CD4-positive, CD25-positive, alpha-beta regulatory T cell (primary cell): ENCODE results near the gene MINDY1. TPM values are rescaled to one million over a fixed set of nuclear protein-coding genes. Genes with fewer than 3 reads are reported as not detected.

ENCODE experiments used
- ATAC-seq, 2 donors: fragments of 150-1000 bp; cut with Tn5 transposase; one replicate each; pipeline ENCODE4 v1.10.0; 2021; ENCODE audit warnings: low read depth in 2 of 2, moderate number of reproducible peaks in 2 of 2, moderate library complexity in 1 of 2
- DNase-seq, 3 donors: peaks; one replicate each; pipeline versions ENCODE4 v3.0.0 to v3.0.0-alpha.2; 2012 to 2022; ENCODE audit warnings: mixed read lengths in 1 of 3
- H3K27ac ChIP-seq: one replicate; pipeline ENCODE4 v1.7.0; 2013; ENCODE audit warnings: mild to moderate bottlenecking, low read length; ENCODE audit not compliant: insufficient read depth, poor library complexity, severe bottlenecking
- H3K27me3 ChIP-seq: one replicate; pipeline ENCODE4 v1.7.0; 2013; ENCODE audit warnings: low read length; ENCODE audit not compliant: control insufficient read depth, insufficient read depth
- H3K36me3 ChIP-seq: one replicate; pipeline ENCODE4 v1.7.0; 2013; ENCODE audit warnings: mild to moderate bottlenecking, low read length, moderate library complexity; ENCODE audit not compliant: control insufficient read depth, insufficient read depth
- H3K4me1 ChIP-seq: 2 replicates; pipeline ENCODE4 v1.7.0; 2013; ENCODE audit warnings: mild to moderate bottlenecking, low read length; ENCODE audit not compliant: insufficient read depth, control insufficient read depth, poor library complexity, severe bottlenecking
- H3K4me3 ChIP-seq: one replicate; pipeline ENCODE4 v1.7.0; 2013; ENCODE audit warnings: low read depth, mild to moderate bottlenecking, low read length, moderate library complexity
- H3K9me3 ChIP-seq, 2 experiments: 1 replicate in 1 of 2; 2 replicates in 1 of 2; pipeline ENCODE4 v1.7.0; 2013; ENCODE audit warnings: low read length in 2 of 2, mild to moderate bottlenecking in 1 of 2, moderate library complexity in 1 of 2; ENCODE audit not compliant: control insufficient read depth in 2 of 2
- H3K27ac Mint-ChIP-seq, 3 donors: one replicate each; pipeline ENCODE4 v1.8.0; 2020 to 2022; ENCODE audit warnings: mild to moderate bottlenecking in 3 of 3, mixed read lengths in 3 of 3, moderate library complexity in 2 of 3
- H3K27me3 Mint-ChIP-seq: one replicate; pipeline ENCODE4 v1.8.0; 2022; ENCODE audit warnings: mild to moderate bottlenecking, mixed read lengths
- H3K36me3 Mint-ChIP-seq: one replicate; pipeline ENCODE4 v1.8.0; 2020; ENCODE audit warnings: mixed read lengths
- H3K4me1 Mint-ChIP-seq, 4 donors: one replicate each; pipeline ENCODE4 v1.8.0; 2020 to 2022; ENCODE audit warnings: mixed read lengths in 4 of 4, mild to moderate bottlenecking in 1 of 4
- H3K4me3 Mint-ChIP-seq, 4 donors: one replicate each; pipeline ENCODE4 v1.8.0; 2020 to 2022; ENCODE audit warnings: mild to moderate bottlenecking in 4 of 4, mixed read lengths in 4 of 4, moderate library complexity in 3 of 4
- H3K9me3 Mint-ChIP-seq, 7 donors: one replicate each; pipeline ENCODE4 v1.8.0; 2020 to 2022; ENCODE audit warnings: mixed read lengths in 7 of 7, mild to moderate bottlenecking in 3 of 7, moderate library complexity in 2 of 7
- polyA plus RNA-seq, 4 donors: library from polyadenylated mRNA; unstranded; fragments of 300-500 nt; fragmentation: Illumina TruSeq; gene quantifications; one replicate each; pipeline ENCODE4 v1.2.3, GENCODE V29; 2021
- total RNA-seq: library from RNA; stranded (reverse); gene quantifications from one replicate; pipeline ENCODE4 v1.2.3, GENCODE V29; 2022

The MINDY1 gene
- total and polyA plus RNA-seq, 5 donors from 2014 or later: 3.0 to 12.9 (median 5.4) TPM

DNA sequence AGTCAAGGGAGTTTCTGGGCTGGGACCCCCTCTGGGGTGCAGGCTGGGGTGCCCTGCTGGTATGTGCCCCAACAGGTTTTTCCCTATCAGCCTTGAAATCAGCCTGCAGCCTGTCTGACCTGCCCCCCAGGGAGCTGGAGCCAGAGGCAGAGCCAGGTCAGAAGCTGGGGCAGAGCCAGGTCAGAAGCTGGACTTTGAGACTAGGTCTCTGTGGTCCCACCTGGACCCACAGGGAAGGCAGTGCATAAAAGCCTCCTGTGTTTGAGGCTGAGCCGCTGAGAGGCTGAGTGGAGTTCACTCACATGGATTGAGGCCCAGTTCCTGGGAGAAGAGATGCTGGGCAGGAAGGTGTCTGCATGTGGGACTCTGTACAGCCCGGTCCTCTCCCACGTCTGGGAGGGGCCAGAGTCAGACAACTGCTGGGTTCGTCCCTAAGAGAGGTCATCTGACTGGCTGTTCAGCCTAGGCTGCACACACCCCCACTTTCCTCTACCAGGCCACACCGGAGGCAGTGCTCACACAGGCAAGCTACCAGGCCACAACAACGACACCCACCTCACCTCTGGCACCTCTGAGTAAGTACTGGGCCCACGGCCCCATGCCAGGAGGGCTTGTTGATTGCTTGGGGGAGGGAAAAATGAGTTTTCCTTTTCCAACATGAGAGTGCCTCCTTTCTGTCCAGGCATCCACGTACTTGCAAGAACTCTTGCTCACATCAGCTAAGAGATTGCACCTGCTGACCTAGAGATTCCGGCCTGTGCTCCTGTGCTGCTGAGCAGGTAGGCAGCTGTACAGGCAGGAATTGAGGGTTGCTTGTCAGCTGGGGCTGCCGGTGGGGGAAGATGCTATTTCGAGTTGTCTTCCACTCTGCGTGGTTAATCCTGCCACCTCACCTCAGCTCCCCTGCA is 24.6 kb downstream of the MINDY1 start, which contains the start of gene ANXA9:
TSS of gene ANXA9 (plus strand) at position 488 of the 908 bp plus-strand sequence. CDS start 814 bp downstream, outside the sequence.
- Mint-ChIP-seq H3K4me3 (no peak within 1 kb of the TSS), H3K27ac (no peak within 1 kb of the TSS), H3K9me3 (no peaks in the 10 kb centered on the region), H3K4me1 (peaks cover 10 to 27% (median 16%) of the 10 kb centered on the region in 4 donors), H3K36me3 (no peaks in the 10 kb centered on the region), H3K27me3 (peaks cover 11% of the 10 kb centered on the region)
- Histone ChIP-seq H3K9me3 (no peaks in the 10 kb centered on the region), H3K36me3 (no peaks in the 10 kb centered on the region), H3K4me3 (no peak within 1 kb of the TSS), H3K27ac (no peak within 1 kb of the TSS), H3K4me1 (peaks cover 15% of the 10 kb centered on the region), H3K27me3 (no peaks in the 10 kb centered on the region)
- DNase-seq: no peak
- ATAC-seq: no peak

DNA sequence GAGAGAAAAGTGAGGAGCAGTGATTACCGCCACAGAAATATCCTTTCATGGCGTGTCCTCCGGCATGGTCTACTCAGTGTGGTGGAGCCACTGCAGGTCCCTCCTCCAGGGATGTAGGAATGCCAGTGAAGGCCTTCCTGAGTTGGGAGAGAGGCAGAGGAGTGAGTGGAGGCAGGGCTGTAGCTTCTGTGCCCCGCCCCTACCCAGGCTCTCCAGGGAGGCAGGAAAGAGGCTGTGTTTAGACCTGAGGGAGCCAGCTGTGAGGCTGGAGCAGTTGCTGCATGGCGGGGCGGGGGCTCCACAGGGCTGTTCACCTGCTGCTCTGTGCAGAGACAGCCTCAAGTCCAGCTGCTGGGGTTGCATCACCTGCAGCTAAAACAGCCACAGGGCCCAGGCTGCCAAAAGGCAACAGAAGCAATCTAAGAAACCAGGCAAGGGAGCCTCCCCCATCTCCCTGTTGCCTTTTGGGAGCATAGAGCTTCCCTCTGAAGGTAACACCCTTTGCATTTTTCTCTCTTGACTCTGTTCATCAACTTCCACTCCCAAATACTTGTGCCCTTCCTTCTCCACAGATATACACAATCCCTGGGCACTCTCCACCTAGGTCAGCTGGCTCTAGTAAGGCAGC is 25.4 kb downstream of the MINDY1 start:
- H3K27me3 ChIP-seq: no peaks in the 10 kb centered on the region
- DNase-seq: no peak
- H3K36me3 ChIP-seq: no peaks in the 10 kb centered on the region
- Mint-ChIP-seq H3K4me1 (peaks cover 17 to 35% (median 24%) of the 10 kb centered on the region in 4 donors), H3K27me3 (peaks cover 11% of the 10 kb centered on the region), H3K9me3 (no peaks in the 10 kb centered on the region), H3K36me3 (no peaks in the 10 kb centered on the region), H3K4me3 (no peak overlapping the region), H3K27ac (no peak overlapping the region)
- H3K4me3 ChIP-seq: no peak overlapping the region
- no peak for ATAC-seq
- H3K27ac ChIP-seq: no peak overlapping the region
- peaks cover 23% of the 10 kb centered on the region for H3K4me1 ChIP-seq
- H3K9me3 ChIP-seq: no peaks in the 10 kb centered on the region

DNA sequence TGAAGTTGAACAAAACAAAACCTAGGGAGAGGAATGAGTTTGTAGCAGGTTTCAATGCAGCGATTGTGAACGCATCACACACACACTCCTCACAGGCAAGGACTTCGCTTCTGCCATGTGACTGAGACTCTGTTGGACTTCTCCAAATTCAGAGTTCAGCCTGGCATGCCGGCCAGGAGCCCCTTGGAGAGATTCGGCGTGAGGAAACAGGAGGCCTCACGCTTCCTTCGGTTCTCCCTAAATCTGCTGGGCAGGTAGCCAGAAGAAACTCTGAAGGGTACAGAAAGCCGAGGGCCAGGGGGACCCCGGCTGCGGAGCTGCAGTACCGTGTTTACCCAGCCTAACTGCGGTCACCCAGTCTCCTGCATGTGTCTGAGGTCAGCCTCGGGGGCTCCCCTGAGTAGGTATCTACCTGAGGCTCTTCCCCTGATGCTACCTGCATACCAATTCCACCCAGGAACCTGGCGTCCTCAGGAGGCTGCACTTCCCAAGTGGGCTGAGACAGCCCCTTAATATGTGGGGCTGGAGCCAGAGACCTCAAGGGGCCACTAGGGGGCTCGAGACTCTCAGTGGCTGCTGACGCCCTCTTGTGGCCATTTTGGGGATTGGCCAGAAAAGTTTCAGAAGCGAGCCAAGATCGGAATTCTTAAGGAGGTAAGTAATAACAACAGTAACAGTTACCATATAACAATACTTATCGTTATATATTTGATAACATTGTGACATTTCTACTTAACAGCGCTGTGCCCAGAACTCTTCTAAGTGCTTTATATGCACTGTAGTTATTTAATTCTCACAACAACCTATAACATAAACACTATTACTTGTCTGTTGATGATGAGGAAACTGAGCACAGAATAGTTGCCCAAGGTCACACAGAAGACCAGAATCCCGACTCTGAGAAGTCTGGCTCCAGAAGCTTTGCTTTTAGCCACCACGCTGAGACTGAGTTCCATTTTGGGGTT is 27.3 kb downstream of the MINDY1 start:
- no peaks in the 10 kb centered on the region for H3K36me3 ChIP-seq
- Mint-ChIP-seq H3K27ac (peak overlapping the region; percentile 47 to 76 (median 62)), H3K9me3 (no peaks in the 10 kb centered on the region), H3K36me3 (no peaks in the 10 kb centered on the region), H3K27me3 (peaks cover 11% of the 10 kb centered on the region), H3K4me3 (peak overlapping the region; percentile 45 to 62 (median 50)), H3K4me1 (peaks cover 17 to 44% (median 27%) of the 10 kb centered on the region in 4 donors)
- H3K4me1 ChIP-seq: peaks cover 35% of the 10 kb centered on the region
- H3K9me3 ChIP-seq: no peaks in the 10 kb centered on the region
- DNase-seq (peak; percentile 81 to 91 (median 87)), ATAC-seq (peak; percentile 60 to 63)
- H3K27me3 ChIP-seq: no peaks in the 10 kb centered on the region
- peak overlapping the region; percentile 35 for H3K4me3 ChIP-seq
- H3K27ac ChIP-seq: no peak overlapping the region

DNA sequence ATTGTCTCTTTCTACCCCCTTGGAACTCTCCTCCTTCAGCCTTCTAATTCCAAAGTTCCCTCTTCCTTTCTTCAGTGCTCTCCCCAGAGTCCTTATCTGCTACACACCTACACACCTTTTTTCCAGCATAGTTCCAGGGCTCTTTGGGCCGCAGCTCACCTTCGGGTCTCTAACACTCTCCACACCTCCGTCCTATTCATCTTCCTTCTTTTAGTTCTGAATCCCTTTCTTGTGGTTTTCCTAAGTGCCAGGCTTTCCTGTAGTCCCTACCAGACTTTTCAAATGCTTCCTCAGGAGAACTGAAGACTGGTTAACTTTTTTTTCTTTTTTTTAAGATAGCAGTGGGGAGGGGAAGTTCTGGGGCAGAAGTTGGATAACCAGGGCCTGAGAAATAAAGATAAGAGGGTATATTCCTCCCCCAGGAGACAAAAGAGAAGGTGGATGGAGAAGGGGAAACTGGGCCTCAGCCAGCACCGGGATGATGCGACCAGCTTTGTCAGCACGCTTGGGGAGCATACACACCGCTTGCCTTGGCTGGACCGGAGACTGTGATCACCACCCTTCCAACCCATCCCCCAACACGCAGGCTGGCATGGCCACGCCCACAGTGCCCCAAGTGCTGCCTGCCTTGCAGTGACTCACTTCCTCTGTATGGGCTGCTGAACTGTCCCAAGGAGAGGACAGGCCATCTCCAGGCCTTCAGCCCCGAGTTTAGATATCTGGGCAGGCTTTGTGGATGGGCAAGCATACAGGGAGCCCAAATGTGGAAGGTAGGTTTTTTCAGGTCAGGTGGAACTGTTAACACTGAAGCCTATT is 29.6 kb downstream of the MINDY1 start:
- H3K4me3 ChIP-seq: peak overlapping the region; percentile 55
- peak overlapping the region; percentile 79 to 94 (median 88) for H3K4me3 Mint-ChIP-seq
- no peaks in the 10 kb centered on the region for H3K36me3 Mint-ChIP-seq
- no peaks in the 10 kb centered on the region for H3K9me3 ChIP-seq
- peaks cover 11% of the 10 kb centered on the region for H3K27me3 Mint-ChIP-seq
- H3K27me3 ChIP-seq: no peaks in the 10 kb centered on the region
- DNase-seq (peak; percentile 70 to 93 (median 73)), ATAC-seq (peak; percentile 65 to 66)
- H3K27ac Mint-ChIP-seq: peak overlapping the region; percentile 95 to 97 (median 97)
- H3K27ac ChIP-seq: peak overlapping the region; percentile 75
- peaks cover 54% of the 10 kb centered on the region for H3K4me1 ChIP-seq
- H3K9me3 Mint-ChIP-seq: no peaks in the 10 kb centered on the region
- no peaks in the 10 kb centered on the region for H3K36me3 ChIP-seq
- H3K4me1 Mint-ChIP-seq: peaks cover 17 to 62% (median 43%) of the 10 kb centered on the region in 4 donors

DNA sequence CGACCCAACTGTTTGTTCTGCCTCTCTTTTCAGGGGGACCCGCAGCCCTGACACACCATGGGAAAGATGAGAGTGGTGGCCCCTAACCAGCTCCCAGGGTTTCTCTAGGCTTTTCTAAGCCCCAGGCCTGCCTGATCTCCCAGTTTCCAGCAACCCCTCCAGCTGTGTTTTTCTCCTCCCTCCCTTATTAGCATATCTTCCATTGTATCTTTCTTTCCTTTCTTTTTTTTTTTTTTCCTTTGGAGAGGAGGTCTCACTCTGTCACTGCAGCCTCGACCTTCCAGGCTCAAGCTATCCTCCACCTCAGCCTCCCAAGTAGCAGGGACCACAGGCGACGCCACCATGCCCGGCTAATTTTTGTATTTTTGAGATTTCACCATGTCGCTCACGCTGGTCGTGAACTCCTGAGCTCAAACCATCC is 30.3 kb downstream of the MINDY1 start:
- no peaks in the 10 kb centered on the region for H3K9me3 Mint-ChIP-seq
- peaks cover 17 to 68% (median 49%) of the 10 kb centered on the region in 4 donors for H3K4me1 Mint-ChIP-seq

DNA sequence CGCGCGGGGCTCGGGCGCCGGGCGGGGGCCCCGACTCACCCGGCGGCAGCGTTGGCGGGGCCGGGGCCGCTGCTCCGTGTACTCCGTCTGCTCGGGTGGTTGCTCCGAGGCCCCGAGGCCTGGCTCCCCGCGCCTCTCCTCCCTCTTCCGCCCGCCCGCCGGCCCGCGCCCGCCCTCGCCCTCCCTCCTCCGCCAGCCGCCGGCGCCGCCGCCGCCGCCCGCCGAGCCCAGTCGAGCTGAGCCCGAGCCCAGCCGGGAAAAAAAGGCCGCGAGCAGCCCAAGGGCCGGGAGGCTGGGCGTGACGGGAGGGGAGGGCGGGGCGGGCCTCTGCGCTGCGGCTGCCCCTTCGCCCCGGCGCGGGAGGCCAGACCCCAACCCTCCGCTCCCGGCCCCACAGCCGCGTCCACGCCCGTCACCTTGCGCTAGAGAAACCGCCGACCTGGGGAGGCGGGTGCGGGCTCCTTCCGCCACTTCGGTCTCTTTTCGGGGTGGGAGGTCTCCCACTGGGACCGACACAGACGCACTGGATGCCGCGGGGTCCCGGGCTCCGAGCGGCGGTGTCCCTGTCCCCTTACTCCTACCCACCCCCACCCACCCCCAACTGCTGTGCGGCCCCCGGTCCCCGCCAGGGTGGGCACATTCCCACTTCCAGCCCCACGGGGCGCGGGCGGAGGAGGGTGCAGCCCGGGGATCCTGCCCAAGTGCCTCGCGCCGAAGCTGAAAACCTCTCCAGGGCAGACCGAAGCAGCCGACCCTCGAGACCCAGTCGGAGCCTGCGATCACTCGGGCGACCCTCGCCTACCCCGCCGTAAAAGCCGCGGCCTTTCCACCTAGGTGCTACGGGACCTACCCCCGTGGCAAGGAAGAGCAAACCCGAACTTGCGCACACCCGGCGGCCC is 31.9 kb downstream of the MINDY1 start, which contains the start of gene CERS2:
TSS of gene CERS2 (minus strand) at position 256 of the 899 bp plus-strand sequence. CDS start 5,745 bp downstream, outside the sequence.
- ATAC-seq (peak; percentile 59 to 65), DNase-seq (peak; percentile 71 to 77 (median 74))
- no peaks in the 10 kb centered on the region for H3K36me3 ChIP-seq
- Mint-ChIP-seq H3K36me3 (no peaks in the 10 kb centered on the region), H3K27ac (peak within 1 kb of the TSS; percentile 85 to 88 (median 87)), H3K4me1 (peaks cover 27 to 82% (median 61%) of the 10 kb centered on the region in 4 donors), H3K4me3 (peak within 1 kb of the TSS; percentile 90 to 96 (median 91)), H3K9me3 (no peaks in the 10 kb centered on the region), H3K27me3 (peaks cover 9% of the 10 kb centered on the region)
- H3K27ac ChIP-seq: peak within 1 kb of the TSS; percentile 79
- H3K9me3 ChIP-seq: no peaks in the 10 kb centered on the region
- no peaks in the 10 kb centered on the region for H3K27me3 ChIP-seq
- H3K4me3 ChIP-seq: peak within 1 kb of the TSS; percentile 82
- H3K4me1 ChIP-seq: peaks cover 69% of the 10 kb centered on the region

More for the DNA sequence above, 30.3 kb downstream of the MINDY1 start:
- Mint-ChIP-seq H3K4me3 (peak overlapping the region; percentile 79 to 94 (median 88)), H3K36me3 (no peaks in the 10 kb centered on the region), H3K27ac (peak overlapping the region in 2 of 3 donors; percentile 97), H3K27me3 (peaks cover 11% of the 10 kb centered on the region)
- Histone ChIP-seq H3K27me3 (no peaks in the 10 kb centered on the region), H3K4me3 (peak overlapping the region; percentile 55), H3K36me3 (no peaks in the 10 kb centered on the region), H3K9me3 (no peaks in the 10 kb centered on the region), H3K4me1 (peaks cover 61% of the 10 kb centered on the region), H3K27ac (no peak overlapping the region)
- no peak for DNase-seq
- no peak for ATAC-seq
